ENCODE results near the gene KSR1. TPM values are rescaled to one million over a fixed set of nuclear protein-coding genes. Genes with fewer than 3 reads are reported as not detected.
A peak's percentile ranks its signal among the peaks of the same experiment; 100 is the strongest.

Gene KSR1
- total RNA-seq, 1 experiment from 2014 or later: 4.5 TPM

DNA sequence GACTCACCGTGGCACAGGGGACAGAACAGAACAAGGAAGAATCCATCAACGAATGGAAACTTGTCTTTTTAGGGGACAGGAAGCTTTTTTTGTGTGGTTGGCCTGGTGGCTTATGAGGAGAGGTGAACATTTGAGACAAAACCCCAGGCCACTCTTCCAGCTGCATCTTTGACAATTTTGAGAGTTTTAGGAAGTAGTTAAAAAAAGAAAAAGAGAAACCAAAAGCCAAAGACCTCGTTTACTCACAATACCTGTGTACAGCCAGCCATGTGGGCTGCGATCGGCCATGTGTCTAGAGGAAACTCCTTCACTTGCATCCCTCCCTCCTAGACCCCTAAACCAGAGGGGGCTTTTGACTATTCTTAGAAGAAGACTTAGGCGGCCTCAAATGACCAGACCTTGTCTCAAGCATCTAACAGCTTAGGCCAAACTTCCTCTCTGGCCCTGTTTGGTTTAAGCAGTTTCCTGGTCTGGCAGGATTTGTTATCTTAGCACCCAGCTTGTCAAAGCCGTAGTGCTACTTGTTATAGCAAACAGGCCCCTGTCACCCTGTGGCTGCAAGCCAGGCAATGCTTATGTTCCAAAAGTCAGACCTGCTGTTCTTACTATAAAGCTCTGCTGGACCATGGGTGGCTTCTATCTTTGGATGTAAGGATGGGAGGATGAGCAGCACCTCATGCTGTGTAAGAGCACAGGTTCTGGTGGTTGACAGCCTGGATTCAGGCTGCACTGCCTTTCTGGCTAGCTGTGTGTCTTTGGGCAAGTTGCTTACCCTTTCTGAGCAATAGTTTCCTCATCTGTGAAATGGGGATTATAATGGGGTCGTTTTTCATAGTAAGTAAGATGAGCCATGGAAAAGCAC is 17.7 kb downstream of the KSR1 start:
- no peak overlapping the region for H3K4me3 Mint-ChIP-seq (ENCODE audit: low read depth, unreplicated experiment)

GRCh38 chr17:27475070-27475673 is 18.9 kb downstream of the KSR1 start:
- no TSS peak for BruUV-seq (replicated peaks)
- H3K27me3 Mint-ChIP-seq (ENCODE audit: unreplicated experiment): no peaks in the 10 kb centered on the region
- H3K4me3 Mint-ChIP-seq (ENCODE audit: low read depth, unreplicated experiment): no peak overlapping the region
- peaks cover 11% of the 10 kb centered on the region for H3K4me1 Mint-ChIP-seq (ENCODE audit: low read depth, unreplicated experiment)
- CTCF ChIA-PET: interaction anchor here (1.4 kb wide), 1 partner anchor 19 kb away, joined by 3 read pairs; no protein-coding TSS in a partner anchor
- H3K27ac Mint-ChIP-seq (ENCODE audit: unreplicated experiment): no peak overlapping the region
- no peaks in the 10 kb centered on the region for H3K36me3 Mint-ChIP-seq (ENCODE audit: insufficient read depth, unreplicated experiment)
- H3K9me3 Mint-ChIP-seq (ENCODE audit: low read depth, unreplicated experiment): no peaks in the 10 kb centered on the region
- no peak for TF ChIP-seq CTCF (IDR thresholded peaks at IDR 0.05; ENCODE audit: unreplicated experiment)
- intact Hi-C loops (cut with micrococcal nuclease; ENCODE audit: unreplicated experiment): no loop called here
- DNase-seq: no peak

More for the DNA sequence above, 17.7 kb downstream of the KSR1 start:
- peak; percentile 18 for DNase-seq
- Mint-ChIP-seq H3K36me3 (ENCODE audit: insufficient read depth, unreplicated experiment) (no peaks in the 10 kb centered on the region), H3K4me1 (ENCODE audit: low read depth, unreplicated experiment) (peaks cover 11% of the 10 kb centered on the region), H3K9me3 (ENCODE audit: low read depth, unreplicated experiment) (no peaks in the 10 kb centered on the region), H3K27ac (ENCODE audit: unreplicated experiment) (peak overlapping the region; percentile 11), H3K27me3 (ENCODE audit: unreplicated experiment) (no peaks in the 10 kb centered on the region)
- BruUV-seq (replicated peaks): no TSS peak
- CTCF ChIA-PET: interaction anchor here (1.4 kb wide), 1 partner anchor 21 kb away, joined by 3 read pairs; no protein-coding TSS in a partner anchor
- intact Hi-C loops (cut with micrococcal nuclease; ENCODE audit: unreplicated experiment): no loop called here
- TF ChIP-seq CTCF (IDR thresholded peaks at IDR 0.05; ENCODE audit: unreplicated experiment): no peak

DNA sequence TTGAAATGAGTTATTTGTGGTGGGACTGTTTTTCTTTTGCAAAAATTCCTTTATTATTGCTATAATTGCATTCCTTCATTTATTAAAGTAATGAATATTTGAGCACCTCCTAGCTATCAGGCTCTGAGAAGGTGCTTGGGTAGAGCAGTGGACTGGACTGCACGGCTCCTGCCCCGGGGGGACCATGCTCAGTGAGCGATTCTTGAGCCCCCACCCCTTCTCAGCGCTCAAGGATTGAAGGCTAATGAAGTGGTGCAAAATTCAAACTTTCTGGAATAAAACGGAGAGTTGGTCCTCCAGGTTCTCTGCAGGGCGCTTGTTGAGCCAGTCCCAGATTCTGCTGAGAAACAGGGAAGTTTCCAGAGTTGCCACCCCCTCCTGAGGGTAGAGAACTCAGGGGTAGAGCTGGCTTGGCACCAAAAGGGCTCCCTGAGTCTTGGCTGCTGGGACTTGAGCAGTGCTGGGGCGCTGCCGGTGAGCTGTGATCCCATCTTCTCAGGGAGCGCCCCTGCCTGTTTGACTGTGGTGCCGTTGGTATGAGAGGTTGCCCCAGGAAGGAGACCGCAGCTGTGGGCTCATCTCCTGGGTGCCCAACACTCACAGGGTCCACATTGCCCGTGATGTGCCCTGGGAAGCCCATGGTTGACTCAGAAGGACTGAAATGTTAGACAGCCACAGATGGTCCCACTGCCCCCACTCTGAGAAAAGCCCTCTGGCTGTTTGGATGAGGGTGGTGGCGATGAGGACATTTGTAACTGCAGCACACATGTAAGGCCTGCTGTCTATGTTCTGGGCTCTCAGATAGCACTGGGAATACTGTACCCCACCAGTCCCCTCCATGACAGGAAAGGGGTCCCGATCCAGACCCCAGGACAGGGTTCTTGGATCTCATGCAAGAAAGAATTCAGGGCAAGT is 20.0 kb downstream of the KSR1 start:
- H3K27ac Mint-ChIP-seq (ENCODE audit: unreplicated experiment): no peak overlapping the region
- CTCF ChIA-PET: no interaction called here
- H3K9me3 Mint-ChIP-seq (ENCODE audit: low read depth, unreplicated experiment): no peaks in the 10 kb centered on the region
- no peak for DNase-seq
- H3K4me3 Mint-ChIP-seq (ENCODE audit: low read depth, unreplicated experiment): no peak overlapping the region
- H3K36me3 Mint-ChIP-seq (ENCODE audit: insufficient read depth, unreplicated experiment): no peaks in the 10 kb centered on the region
- no TSS peak for BruUV-seq (replicated peaks)
- no peak for TF ChIP-seq CTCF (IDR thresholded peaks at IDR 0.05; ENCODE audit: unreplicated experiment)
- intact Hi-C loops (cut with micrococcal nuclease; ENCODE audit: unreplicated experiment): no loop called here
- peaks cover 11% of the 10 kb centered on the region for H3K4me1 Mint-ChIP-seq (ENCODE audit: low read depth, unreplicated experiment)
- H3K27me3 Mint-ChIP-seq (ENCODE audit: unreplicated experiment): no peaks in the 10 kb centered on the region
